HS-27A (cell line): ENCODE results near the gene FUT8.
A peak's percentile ranks its signal among the peaks of the same experiment; 100 is the strongest.

Experiments used
- DNase-seq: peaks from one replicate; pipeline ENCODE4 v3.0.0-alpha.2; 2012; ENCODE audit warnings: low read depth, missing footprints

The FUT8 gene

DNA sequence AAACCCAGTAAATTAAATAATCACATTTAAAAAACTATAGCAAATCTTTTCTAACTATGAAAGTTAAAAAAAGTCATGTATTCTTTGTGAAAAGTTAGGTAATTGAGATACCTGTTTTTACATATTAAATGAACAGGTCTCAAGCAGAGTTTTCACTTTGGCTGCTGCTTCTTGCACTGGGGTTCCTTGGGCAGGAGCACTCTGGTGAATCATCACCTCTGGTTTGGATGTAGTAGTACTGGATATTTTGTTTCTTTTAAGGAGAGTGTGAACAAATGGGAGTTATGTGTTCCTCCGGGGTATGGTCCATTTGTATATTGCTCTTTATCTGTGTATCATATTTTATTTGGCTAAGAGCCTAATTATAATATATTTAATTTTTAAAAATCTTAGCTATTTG, 82.7 kb downstream of the FUT8 start:
- DNase-seq = no peak

DNA sequence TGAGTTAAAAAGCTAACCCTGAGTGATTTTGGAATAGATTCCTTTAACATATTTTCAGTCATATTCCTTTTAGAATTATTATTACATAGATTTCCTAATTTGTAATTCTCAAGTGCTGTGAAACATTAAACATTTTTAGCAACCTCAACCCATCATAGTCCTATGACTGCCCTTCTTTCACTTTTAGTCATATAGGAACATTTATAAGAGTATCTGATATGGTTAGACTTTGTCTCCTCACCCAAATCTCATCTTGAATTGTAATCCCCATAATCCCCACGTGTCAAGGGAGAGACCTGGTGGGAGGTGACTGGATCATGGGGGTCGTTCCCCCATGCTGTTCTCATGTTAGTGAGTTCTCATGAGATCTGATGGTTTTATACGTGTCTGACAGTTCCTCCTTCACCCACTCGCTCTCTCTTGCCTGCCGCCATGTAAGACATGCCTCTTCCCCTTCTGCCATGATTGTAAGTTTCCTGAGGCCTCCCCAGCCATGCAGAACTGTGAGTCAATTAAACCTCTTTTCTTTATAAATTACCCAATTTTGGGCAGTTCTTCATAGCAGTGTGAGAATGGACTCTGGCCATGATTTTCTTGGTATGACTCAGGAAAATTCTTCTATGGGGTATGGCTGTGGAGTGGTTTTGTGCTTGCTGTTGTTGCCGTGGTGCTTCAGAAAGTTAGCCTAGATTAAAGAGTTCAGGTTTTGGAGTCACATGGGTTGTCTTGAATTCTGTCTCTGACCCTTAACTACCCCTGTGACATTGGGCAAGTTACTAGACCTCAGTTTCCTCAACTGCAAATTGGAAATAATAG, 83.9 kb downstream of the FUT8 start:
- no peak for DNase-seq

DNA sequence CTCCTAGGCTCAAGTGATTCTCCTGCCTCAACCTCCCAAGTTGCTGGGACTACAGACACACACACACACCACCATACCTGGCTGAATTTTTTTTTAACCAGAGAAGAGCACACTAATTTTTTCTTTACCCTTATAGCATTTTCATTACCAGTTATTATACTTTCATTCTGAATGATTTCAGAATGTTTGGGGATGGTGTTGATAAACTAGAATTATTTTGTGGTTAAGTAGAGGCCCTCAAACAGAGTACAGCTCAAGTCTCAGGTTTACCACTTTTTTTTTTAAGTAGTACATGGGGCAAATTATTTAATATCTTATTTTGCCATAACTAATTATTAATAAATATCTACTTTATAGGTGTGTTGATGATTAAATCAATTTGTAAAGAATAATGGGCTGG, 86.6 kb downstream of the FUT8 start:
- DNase-seq = no peak

DNA sequence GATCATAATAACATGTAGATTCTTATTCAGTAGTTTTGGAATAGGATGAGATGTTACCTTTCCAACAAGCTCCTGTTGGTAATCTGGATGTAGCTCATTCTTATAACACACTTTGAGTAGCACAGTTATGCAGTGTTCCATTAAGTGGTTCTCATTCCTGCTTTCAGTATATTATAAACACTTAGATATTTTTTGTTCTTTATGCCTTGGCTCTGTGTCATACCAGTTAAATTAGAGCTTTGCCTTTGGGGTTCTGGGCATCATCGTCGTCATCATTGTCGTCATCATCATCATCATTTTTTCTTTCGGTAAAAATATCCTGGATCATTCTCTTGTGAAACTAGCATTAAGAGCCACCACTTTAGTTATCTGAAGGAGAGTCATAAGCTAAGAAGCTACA, 87.5 kb downstream of the FUT8 start:
- DNase-seq = no peak

DNA sequence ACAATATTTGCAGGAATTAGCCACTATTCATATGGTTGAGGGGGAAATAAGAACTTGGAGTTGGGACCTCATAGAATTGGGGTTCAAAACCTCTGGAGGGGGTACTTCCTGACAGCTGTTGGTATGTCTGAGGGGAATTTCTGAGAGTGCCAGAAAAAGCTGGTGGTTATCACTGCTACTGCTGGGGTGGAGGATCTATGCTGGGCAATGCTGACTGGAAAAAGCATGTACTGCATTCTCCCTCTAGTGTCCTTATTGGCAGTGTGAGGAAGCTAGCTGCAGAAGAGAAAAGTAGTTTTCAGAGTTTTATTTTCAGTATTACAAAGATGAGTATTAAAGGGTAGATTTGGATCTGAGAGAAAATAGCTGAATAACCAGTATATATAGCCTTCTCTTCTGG, 88.8 kb downstream of the FUT8 start:
- no peak for DNase-seq

DNA sequence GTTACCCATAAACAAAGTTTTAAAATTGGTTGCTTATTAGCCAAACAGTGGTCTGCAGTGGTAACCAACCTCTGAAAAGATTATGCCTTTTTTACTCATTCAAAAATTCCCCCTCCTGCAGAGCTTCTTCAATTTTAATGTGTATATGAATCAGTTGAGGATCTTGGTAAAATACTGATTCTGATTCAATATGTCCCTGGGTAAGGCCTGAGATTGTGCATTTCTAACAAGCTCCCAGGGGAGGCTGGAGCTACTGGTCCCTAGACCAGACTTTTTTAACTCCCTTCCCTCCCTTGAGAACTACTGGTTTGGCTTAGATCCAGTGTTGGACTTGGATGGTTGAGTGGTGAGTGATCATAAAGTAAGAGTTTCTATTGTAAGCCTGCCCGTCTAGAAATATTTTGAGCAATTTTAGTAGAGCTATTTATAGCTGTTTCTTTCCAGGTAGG, 90.2 kb downstream of the FUT8 start:
- DNase-seq = peak; percentile 59

DNA sequence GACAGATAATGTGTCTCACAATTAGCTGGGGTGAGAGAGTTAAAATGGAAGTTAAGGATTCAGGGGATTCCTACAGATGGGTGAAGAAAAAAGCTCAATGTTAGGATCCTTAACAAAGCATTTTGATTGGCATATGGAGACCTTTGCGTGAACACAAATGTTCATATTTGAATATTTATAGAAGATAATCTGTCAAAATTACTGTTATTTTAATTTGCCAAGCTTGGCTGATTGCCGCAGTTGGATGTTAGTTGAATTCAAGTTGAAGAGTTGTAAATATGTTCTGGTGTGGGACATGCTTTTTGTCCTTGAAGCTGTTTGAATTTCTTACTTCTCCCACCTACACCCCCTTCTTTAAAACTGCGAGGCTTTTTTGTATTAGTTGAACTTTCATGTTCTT, 91.2 kb downstream of the FUT8 start:
- no peak for DNase-seq

DNA sequence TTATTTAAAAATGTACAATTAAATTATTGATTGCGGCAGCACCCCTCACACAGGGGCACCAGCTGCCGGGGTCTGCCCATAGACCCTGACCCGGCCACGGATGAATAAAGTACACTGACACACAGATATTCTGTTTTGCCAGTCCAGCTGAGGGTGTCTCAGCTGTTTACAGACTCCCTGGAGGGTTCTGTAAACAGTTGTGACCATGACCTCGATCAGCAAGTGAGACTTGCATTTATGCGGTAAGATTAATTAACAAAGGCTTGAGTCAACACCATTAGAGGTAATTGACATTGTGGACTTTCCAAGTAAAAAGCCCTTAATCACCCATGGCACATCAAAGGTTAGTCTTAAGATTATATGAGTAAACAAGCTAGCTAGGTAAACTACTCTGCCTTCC, 94.3 kb downstream of the FUT8 start:
- no peak for DNase-seq

DNA sequence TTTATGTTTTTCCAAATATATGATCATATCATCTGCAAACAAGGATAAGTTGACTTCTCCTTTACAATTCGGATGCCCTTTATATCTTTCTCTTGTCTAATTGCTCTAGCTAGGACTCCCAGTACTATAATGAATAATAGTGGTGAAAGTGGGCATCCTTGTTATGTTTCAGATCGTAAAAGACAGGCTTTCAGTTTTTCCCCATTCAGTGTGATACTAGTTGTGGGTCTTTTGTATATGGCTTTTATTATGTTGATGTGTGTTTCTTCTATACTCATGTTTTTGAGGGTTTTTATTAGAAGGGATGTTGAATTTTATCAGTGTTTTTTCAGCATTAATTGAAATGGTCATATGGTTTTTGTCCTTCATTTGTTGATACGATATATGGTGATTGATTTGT, 97.3 kb downstream of the FUT8 start:
- no peak for DNase-seq

DNA sequence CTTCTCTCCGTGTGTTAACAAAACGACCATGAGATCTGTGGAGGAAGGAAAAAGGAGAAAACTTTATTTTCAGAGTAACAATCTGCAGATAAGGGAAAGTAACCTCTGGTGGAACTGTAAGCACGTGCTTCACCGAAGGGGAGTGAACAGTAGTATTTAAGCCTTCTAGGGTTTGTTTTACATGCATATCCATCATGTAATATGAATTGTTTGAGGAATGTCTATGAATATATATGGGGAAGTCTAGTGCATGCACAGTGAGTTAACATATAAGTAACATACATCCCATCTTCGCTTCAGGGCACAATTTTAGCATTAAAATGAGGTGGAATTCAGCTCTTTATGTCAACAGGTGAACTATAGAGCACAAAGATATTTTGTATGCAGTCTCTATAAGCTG, 101.1 kb downstream of the FUT8 start:
- no peak for DNase-seq

DNA sequence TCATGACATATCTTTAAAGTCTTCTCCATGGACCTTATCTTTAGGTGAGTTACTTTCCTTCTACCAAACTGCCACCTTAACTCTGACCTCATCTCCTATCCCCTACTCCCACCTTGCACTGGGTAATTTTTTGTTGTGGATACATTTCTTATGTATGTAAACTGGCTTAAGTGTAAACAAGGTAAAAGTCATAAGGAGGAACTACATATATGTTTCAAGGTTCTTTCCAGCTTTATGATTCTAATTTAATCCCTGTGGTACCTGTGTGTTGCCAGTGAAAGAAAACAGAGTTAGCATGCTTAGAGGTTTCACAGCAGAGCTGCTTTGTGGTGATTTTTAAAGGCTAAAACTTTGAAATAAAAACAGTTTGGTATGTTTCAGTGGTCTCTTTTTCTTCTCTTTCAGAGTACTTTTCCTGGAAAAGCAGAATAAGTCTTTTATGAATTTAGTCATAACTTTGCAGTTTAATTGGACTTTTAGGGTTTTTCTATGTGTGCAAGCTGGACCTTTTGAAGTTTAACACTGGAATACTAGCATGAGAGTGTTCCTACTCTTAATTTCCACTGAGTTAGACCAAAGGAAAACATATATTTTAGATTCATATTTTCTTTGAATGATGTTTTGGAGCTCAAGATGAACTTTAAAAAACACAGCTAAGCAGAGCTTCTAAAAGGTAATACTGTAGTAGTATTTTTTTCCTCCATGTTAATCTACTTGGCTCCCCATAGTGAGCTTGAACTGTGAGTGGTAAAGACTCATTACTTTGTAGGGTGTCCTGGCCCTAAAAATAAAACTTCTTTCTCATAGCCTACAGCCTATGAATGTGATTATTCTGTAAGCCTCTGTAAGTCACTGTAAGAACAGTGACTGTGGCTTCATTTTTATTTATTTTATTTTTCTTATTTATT, 105.4 kb downstream of the FUT8 start:
- no peak for DNase-seq

DNA sequence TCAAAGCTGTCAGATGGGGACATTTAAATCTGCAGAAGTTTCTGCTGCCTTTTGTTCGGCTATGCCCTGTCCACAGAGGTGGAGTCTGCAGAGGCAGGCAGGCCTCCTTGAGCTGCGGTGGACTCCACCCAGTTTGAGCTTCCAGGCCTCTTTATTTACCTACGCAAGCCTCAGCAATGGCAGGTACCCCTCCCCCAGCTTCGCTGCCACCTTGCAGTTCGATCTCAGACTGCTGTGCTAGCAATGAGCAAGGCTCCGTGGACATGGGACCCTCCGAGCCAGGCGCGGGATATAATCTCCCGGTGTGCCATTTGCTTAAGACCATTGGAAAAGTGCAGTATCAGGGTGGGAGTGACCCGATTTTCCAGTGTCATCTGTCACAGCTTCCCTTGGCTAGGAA, 115.5 kb downstream of the FUT8 start:
- DNase-seq = no peak

DNA sequence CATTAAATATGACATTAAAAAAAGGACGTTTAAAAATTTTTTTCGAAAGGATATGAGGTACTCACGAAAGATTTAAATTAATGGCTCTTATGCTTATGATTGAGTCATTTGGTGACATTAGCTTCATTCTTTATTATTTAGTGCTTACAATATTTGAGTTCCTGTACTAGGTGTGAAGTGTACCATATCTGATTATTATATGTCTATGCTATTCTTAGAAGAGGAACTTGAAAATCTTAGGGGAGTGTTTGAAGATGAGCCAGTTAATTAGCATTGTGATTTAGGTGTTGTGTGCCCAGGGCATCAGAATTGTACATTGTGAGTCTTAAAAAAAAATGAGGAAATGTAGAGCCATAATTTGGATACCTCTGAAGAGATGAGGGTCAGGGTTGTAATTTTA, 118.6 kb downstream of the FUT8 start:
- no peak for DNase-seq

DNA sequence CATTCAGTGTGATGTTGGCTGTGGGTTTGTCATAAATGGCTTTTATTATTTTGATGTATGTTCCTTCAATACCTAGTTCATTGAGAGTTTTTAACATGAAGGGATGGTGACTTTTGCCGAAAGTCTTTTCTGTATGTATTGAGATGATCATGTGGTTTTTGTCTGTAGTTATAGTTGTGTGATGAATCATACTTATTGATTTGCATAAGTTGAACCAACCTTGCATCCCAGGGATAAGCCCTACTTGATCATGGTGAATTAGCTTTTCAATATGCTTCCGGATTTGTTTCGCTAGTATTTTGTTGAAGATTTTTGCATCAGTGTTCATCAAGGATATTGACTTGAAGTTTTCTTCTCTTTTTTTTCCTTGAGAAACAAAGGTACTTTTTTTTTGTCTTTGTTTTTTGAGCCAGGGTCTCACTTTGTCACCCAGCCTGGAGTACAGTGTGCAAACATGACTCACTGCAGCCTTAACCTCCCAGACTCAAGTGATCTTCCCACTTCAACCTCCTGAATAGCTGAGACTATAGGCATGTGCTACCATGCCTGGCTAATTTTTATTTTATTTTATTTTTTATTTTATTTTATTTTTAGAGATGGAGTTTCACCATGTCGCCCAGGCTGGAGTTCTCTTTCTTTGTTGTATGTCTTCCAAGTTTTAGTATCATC, 121.3 kb downstream of the FUT8 start:
- no peak for DNase-seq

DNA sequence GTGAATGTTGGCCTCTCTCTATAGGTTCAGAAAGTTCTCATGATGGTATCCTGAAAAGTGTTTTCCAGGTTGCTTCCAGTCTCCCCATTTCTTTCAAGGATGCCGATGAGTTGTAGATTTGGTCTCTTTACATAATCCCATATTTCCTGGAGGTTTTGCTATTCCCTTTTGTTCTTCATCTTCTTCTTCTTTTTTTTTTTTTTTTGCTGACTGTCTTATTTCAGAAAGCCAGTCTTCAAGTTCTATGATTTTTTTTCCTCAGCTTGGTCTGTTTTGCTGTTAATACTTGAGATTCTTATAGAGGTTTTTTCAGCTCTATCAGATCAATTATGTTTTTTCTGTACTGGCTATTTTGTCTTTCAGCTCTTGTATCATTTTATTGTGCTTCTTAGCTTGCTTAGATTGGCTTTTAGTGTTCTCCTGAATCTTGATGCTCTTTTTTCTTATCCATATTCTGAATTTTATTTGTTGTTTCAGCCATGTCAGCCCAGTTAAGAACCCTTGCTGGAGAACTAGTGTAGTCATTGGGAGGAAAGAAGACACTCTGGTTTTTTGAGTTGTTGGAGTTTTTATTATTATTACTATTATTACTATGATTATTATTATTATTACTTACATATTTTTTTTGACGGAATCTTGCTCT, 124.4 kb downstream of the FUT8 start:
- DNase-seq = no peak

DNA sequence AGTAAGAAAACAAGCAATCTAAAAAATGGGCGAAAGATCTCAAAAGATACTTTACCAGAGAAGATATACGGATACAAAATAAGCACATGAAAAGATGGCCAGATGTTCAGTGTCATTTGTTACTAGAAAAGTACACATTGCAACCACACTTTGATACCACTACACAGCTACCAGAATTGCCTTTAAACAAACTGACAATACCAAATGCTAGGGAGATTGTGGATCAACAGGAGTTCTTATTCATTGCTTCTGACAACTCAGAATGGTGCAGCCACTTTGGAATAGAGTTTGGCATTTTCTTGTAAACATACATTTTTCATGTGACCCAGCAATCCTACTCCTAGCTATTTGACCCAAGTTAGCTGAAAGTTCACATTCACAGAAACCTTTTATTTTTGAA, 136.3 kb downstream of the FUT8 start:
- DNase-seq = no peak

DNA sequence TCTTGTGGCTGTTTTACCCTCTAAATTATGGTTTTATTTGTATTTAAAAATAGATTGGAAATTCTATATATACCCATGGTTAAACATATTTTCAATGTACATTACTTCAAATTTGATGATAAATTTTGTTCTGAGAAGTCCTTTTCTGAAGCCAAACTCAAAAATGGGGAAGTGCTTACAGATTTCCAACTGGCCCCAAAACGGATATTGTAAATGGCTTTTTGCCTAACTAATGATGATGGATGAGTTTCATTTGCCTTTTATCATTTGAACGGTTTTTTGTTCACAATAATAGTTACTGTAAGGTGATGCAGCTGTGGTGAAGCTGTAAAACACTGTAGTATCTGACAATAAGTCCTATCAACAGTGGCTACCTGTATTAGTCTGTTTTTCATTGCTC, 136.9 kb downstream of the FUT8 start:
- no peak for DNase-seq

DNA sequence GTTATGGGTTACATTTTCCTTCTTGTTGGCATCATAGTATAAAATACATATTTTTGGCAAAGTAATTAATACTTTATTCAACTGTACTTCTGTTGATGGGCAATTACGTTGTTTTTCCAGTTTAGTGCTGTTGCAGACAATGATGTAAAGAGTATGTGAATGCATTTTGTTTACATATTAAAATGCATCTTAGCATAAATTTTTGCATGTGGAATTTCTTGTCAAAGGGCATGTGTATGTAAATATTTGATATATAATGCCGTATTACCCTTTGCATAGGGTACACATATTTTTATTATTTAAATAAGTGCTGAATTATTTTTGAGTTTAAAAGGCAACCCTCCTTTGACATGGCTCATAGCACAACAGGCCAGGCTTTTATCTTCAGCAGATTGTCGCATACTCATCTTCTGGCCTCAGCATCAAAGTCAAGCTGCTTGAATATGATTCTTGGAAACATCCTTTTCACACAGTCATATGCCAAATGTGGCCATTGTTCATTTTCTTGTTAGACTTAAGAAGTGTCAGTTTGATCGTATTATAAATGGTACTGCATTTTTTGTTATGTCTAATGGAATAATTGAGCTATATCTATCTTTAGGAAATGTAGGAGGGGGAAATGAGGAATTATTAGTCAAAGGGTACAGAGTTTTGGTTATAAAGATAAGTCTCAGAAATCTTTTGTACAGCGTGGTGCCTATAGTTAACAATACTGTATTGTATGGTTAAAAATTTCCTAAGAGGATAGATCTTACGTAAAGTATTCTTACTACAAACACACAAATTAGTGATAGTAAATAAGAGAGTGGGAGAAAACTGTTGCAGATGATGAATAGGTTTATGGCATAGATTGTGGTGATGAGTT, 138.5 kb downstream of the FUT8 start:
- DNase-seq = no peak

DNA sequence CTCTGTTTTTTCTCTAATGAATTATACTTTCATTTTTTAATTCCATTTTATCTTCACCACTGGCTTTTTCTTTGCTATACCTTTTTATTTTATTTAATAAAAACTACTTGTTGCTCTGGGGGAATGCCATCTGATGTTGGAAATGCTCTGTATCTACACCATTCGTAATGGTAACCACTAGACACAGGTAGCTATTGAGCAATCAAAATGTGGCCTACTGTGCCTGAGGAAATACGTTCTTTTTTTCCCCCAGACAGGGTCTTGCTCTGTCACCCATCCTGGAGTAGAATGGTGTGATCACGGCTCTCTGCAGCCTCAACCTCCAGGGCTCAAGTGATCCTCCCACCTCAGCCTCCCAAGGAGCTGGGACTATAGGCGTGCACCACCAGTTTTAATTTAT, 140.2 kb downstream of the FUT8 start:
- DNase-seq = no peak

DNA sequence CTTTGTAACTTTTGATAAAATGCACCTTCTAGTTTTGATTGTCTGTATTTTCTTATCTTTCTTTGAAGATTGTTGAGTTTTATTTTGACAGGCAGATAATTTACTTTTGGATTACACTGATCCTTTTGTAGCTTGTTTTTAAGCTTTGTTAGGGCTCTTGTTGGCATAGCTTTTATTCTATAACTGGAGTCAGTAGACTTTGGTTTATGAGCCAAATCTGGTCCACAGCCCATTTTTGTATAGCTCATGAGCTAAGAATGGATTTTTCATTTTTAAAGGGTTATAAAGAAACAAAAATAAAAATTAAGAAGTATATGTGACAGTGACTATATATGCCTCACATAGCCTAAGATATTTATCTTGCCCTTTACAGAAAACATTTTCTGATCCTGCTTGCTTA, 142.3 kb downstream of the FUT8 start:
- no peak for DNase-seq

DNA sequence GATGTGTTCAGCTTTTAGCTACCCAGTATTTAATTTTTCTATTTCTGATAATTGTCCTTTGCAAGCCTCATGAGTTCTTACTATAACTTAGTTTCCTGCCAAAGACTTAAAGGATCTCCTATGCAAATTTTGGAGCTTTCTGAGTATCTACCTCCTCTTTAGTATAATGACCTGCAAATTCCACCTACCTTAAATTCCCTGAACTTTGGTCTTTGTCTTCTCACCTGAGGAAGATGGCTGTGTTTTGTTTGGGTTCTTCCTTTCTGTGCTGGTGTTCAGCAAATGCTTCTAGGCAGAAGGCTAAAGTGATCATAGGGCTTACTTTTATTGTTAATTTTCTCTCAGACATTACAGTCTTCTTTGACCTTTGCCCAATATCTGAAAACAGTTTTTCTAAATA, 142.8 kb downstream of the FUT8 start:
- no peak for DNase-seq
